ENCODE measurements around the gene GCN1.

DNA sequence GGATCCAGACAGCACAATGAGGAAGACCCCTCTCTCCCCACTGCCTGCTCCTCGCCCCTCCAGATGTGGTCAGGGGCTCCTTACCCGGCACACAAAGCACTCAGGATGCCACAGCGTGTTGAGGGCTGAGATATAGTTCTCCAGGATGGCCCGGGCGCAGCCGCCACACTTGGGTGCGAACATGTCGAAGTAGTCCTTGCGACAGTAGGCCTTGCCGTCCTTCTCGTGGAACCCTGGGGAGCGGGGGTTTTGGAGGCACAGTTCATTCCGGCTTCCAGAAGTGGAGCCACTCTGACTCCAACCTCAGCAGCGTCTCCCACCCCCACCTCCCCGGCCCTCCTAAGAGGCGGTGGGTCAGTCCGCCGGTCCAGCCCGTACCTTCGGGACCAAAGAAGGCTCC is 19.2 kb upstream of the GCN1 start:
- TF ChIP-seq, protein P1, sequence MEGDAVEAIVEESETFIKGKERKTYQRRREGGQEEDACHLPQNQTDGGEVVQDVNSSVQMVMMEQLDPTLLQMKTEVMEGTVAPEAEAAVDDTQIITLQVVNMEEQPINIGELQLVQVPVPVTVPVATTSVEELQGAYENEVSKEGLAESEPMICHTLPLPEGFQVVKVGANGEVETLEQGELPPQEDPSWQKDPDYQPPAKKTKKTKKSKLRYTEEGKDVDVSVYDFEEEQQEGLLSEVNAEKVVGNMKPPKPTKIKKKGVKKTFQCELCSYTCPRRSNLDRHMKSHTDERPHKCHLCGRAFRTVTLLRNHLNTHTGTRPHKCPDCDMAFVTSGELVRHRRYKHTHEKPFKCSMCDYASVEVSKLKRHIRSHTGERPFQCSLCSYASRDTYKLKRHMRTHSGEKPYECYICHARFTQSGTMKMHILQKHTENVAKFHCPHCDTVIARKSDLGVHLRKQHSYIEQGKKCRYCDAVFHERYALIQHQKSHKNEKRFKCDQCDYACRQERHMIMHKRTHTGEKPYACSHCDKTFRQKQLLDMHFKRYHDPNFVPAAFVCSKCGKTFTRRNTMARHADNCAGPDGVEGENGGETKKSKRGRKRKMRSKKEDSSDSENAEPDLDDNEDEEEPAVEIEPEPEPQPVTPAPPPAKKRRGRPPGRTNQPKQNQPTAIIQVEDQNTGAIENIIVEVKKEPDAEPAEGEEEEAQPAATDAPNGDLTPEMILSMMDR (IDR thresholded peaks at IDR 0.05; ENCODE audit: low read depth, low read length), result no peak
- TF ChIP-seq EZH2phosphoT487 (IDR thresholded peaks at IDR 0.05; ENCODE audit: low read depth), result no peak

Measured in OCI-LY3 (cell line).